GM10266 (cell line): ENCODE data around the gene CD8A.

Source experiments
- DNase-seq: peaks from one replicate; pipeline ENCODE4 v3.0.0; 2012; ENCODE audit errors: extremely low spot score
- TF ChIP-seq, protein P1 (sequence below): IDR thresholded peaks from 2 replicates; pipeline ENCODE4 v1.5.1; 2012; ENCODE audit warnings: mild to moderate bottlenecking, low read depth; ENCODE audit not compliant: control insufficient read depth, insufficient read depth; ENCODE audit errors: missing control alignments

CD8A gene

DNA sequence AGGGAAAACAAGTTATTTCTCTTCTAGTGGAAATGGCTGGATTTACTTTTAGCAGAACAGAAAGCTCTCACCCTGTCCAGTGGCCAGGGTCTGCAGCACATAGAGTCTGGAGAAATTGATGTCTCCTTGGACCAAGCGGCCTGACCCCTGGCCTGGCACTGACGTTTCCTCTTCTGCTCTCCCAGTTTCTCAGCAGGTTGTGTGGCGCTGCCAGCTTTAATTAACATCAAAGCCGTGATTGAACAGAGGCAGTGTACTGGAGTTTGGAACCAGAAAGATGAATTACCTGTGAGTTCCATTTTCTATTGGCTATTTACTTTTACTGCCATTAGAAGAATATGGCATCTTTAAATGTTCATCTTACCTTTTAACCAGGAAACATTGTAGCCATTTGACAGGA, 20.9 kb downstream of the CD8A start:
- no peak for DNase-seq
- TF ChIP-seq, protein P1, sequence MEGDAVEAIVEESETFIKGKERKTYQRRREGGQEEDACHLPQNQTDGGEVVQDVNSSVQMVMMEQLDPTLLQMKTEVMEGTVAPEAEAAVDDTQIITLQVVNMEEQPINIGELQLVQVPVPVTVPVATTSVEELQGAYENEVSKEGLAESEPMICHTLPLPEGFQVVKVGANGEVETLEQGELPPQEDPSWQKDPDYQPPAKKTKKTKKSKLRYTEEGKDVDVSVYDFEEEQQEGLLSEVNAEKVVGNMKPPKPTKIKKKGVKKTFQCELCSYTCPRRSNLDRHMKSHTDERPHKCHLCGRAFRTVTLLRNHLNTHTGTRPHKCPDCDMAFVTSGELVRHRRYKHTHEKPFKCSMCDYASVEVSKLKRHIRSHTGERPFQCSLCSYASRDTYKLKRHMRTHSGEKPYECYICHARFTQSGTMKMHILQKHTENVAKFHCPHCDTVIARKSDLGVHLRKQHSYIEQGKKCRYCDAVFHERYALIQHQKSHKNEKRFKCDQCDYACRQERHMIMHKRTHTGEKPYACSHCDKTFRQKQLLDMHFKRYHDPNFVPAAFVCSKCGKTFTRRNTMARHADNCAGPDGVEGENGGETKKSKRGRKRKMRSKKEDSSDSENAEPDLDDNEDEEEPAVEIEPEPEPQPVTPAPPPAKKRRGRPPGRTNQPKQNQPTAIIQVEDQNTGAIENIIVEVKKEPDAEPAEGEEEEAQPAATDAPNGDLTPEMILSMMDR = no peak

GRCh38 chr2:86768189-86768949, 22.3 kb downstream of the CD8A start:
- TF ChIP-seq, protein P1 = no peak
- DNase-seq = no peak

DNA sequence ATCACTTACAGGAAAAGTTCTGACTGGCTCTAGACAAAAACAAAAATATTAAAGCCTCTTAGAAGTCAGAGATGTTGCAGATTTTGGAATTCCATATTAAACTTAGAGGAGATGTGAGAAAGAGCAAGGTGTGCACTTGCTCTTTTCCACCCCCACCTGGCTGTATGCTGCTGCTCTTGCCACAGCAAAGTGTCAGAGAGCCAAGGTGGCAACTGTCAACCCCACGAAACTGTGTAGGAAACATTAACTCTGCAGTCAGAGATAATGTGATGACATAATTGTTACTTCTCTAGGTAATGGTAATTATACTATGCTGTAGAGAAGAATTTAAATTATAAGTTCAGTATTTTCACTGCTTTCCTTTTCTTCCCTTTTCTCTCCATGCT, 25.4 kb downstream of the CD8A start:
- TF ChIP-seq, protein P1 = no peak

GRCh38 chr2:86764661-86765309, 25.9 kb downstream of the CD8A start:
- TF ChIP-seq, protein P1 = peak; percentile 50
- peak; percentile 35 for DNase-seq

More for the DNA sequence above, 25.4 kb downstream of the CD8A start:
- DNase-seq = no peak

DNA sequence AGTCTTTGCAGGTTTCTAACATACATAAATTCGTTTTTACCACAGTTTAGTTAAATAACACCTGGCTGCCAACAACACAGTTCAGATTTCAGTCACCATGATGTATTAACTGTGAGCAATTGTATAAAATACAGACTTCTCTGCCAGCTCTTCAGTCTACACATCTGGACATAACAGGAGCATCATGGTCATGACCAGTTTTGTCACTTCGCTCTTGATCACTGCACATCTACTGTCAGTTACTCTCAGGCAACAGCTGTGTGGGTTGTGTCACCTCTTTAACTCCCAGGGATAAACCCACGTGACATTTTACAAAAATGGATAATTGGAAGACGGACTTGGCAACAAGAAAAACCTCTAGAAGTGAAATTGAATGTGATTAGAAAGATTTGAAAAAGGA, 30.3 kb downstream of the CD8A start:
- no peak for DNase-seq
- TF ChIP-seq, protein P1 = no peak

DNA sequence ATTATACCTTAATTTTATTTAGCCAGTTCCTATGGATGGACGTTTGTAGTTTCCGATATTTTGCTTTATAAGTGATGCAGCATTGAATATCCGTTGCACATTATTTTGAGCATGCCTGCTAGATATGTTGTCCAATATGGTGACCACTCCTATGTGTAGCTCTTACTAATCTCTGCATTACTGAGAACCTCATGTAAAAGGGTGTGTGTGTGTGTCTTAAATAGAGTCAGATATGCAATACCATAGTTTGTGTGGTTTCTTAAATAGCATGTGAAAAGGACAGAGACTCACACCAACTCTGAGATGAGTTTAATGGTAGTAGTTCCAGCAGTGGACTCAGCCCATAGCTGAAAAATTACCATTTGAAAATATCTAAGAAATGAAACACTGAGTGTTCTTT, 32.3 kb downstream of the CD8A start:
- DNase-seq = no peak
- TF ChIP-seq, protein P1 = no peak

DNA sequence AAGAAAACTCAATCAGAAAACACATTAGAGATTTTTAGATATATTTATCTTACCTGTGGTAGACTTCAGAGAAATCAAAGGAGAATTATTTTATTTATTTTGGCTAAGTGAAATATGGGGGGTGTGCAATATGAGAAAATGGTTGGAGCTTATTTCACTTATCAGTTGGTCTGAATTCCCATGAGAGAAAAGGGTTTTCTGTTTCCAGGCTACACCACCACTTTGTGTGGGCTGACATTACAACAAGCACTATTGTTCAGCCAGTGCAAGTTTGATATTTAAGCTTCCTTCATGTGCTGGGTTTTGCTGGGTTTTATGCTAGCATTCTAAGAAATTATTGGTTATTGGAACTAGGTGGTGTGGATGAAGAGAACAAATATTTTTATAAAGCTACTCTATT, 37.1 kb downstream of the CD8A start:
- TF ChIP-seq, protein P1 = no peak
- no peak for DNase-seq
